H1 (cell line): ENCODE measurements around the gene ZFP36L2. TPM values are rescaled to one million over a fixed set of nuclear protein-coding genes. Genes with fewer than 3 reads are reported as not detected.
A peak's percentile ranks its signal among the peaks of the same experiment; 100 is the strongest.

Experiments
- CTCF ChIA-PET: fragments of 300-600 bp; sonication (Branson Sonifier 250); formaldehyde crosslinking; loops from one replicate; lab custom pipeline; 2021; ENCODE audit not compliant: partially characterized antibody; lab: Charles Lee
- POLR2A ChIA-PET: fragments of 300-600 bp; sonication (Branson Sonifier 250); formaldehyde crosslinking; loops from one replicate; lab custom pipeline; 2021; ENCODE audit warnings: inconsistent platforms; ENCODE audit not compliant: partially characterized antibody; lab: Charles Lee
- DNase-seq, 2 experiments: peaks; one replicate each; pipeline versions ENCODE4 v3.0.0 to v3.0.0-alpha.2; 2010 to 2022; ENCODE audit warnings: low spot score in 2 of 2, low read depth in 1 of 2, mixed read lengths in 1 of 2
- FAIRE-seq: peaks from 2 replicates; lab custom pipeline; 2011; peaks lifted over from hg19 to GRCh38; lab: Jason Lieb, UNC
- H2AFZ ChIP-seq: 2 replicates; pipeline ENCODE4 v1.8.1; 2012; ENCODE audit warnings: low read length, inconsistent platforms
- H2AK5ac ChIP-seq: 2 replicates; pipeline ENCODE4 v1.6.1; 2013; ENCODE audit warnings: low read depth, low read length
- H2BK120ac ChIP-seq: replicated peaks from 2 replicates; pipeline ENCODE3; 2013; ENCODE audit warnings: low read depth, low read length, inconsistent platforms
- H2BK12ac ChIP-seq: 2 replicates; pipeline ENCODE4 v1.6.1; 2013; ENCODE audit warnings: low read depth, low read length
- H2BK15ac ChIP-seq: 2 replicates; pipeline ENCODE4 v1.6.1; 2013; ENCODE audit warnings: low read length
- H2BK20ac ChIP-seq: 2 replicates; pipeline ENCODE4 v1.6.1; 2013; ENCODE audit warnings: low read length
- H2BK5ac ChIP-seq: 2 replicates; pipeline ENCODE4 v1.6.1; 2013; ENCODE audit warnings: low read depth, low read length
- H3K14ac ChIP-seq: 2 replicates; pipeline ENCODE4 v1.6.1; 2013; ENCODE audit warnings: inconsistent platforms; ENCODE audit not compliant: insufficient read length
- H3K18ac ChIP-seq: 2 replicates; pipeline ENCODE4 v1.6.1; 2013; ENCODE audit warnings: low read length; ENCODE audit errors: extremely low read depth
- H3K23ac ChIP-seq: 2 replicates; pipeline ENCODE4 v1.6.1; 2013; ENCODE audit warnings: inconsistent platforms; ENCODE audit not compliant: insufficient read length
- H3K23me2 ChIP-seq: 2 replicates; pipeline ENCODE4 v1.6.1; 2013; ENCODE audit warnings: low read depth, low read length
- H3K27ac ChIP-seq: 2 replicates; pipeline ENCODE4 v1.6.1; 2011; ENCODE audit warnings: low read depth, low read length, inconsistent platforms
- H3K27me3 ChIP-seq, 4 experiments: replicated peaks in 1 of 4; 1 replicate in 1 of 4; 2 replicates in 3 of 4; pipeline versions ENCODE4 v1.6.1 to v1.8.1; 2011 to 2013; ENCODE audit warnings: low read length in 3 of 4, mild to moderate bottlenecking in 3 of 4, inconsistent platforms in 2 of 4, mixed read lengths in 2 of 4, moderate library complexity in 1 of 4; ENCODE audit not compliant: control insufficient read depth in 3 of 4, insufficient read depth in 3 of 4; ENCODE audit errors: extremely low read depth in 1 of 4
- H3K36me3 ChIP-seq, 4 experiments: 2 replicates each; pipeline versions ENCODE4 v1.6.1 to v1.8.1; 2011 to 2013; ENCODE audit warnings: mild to moderate bottlenecking in 4 of 4, low read length in 3 of 4, moderate library complexity in 2 of 4, control low read depth in 1 of 4, inconsistent platforms in 1 of 4; ENCODE audit not compliant: insufficient read depth in 4 of 4, control insufficient read depth in 2 of 4
- H3K4ac ChIP-seq: replicated peaks from 2 replicates; pipeline ENCODE3; 2013; ENCODE audit warnings: low read length, low read depth, mixed read lengths, inconsistent platforms; ENCODE audit not compliant: insufficient read length
- H3K4me1 ChIP-seq, 4 experiments: replicated peaks in 1 of 4; 1 replicate in 1 of 4; 2 replicates in 3 of 4; pipeline versions ENCODE4 v1.6.1 to v1.8.1; 2011 to 2013; ENCODE audit warnings: low read length in 3 of 4, inconsistent platforms in 2 of 4, mixed read lengths in 1 of 4; ENCODE audit not compliant: insufficient read depth in 4 of 4, control insufficient read depth in 3 of 4
- H3K4me2 ChIP-seq, 2 experiments: 2 replicates each; pipeline versions ENCODE4 v1.6.1 to v1.8.1; 2011 to 2013; ENCODE audit warnings: low read depth in 2 of 2, low read length in 2 of 2, control low read depth in 1 of 2, inconsistent platforms in 1 of 2, mild to moderate bottlenecking in 1 of 2; ENCODE audit not compliant: insufficient read depth in 1 of 2
- H3K4me3 ChIP-seq, 4 experiments: fragments of 200-600, 300-600 bp in 1 of 4; sonication (generic), shearing (Covaris generic), sonication (Bioruptor Twin) in 1 of 4; 2 replicates each; pipeline versions ENCODE4 v1.5.1 to v1.8.1; 2011 to 2016; ENCODE audit warnings: low read length in 4 of 4, low read depth in 3 of 4, control low read depth in 2 of 4, inconsistent platforms in 2 of 4, mild to moderate bottlenecking in 2 of 4, mixed read lengths in 1 of 4, moderate library complexity in 1 of 4; ENCODE audit not compliant: insufficient read depth in 2 of 4; ENCODE audit errors: extremely low read depth in 1 of 4
- H3K56ac ChIP-seq: replicated peaks from 2 replicates; pipeline ENCODE3; 2013; ENCODE audit warnings: low read depth, mild to moderate bottlenecking, mixed read lengths, low read length, inconsistent platforms; ENCODE audit not compliant: insufficient read length
- H3K79me1 ChIP-seq: 2 replicates; pipeline ENCODE4 v1.6.1; 2013; ENCODE audit warnings: low read depth, low read length, control low read depth
- H3K79me2 ChIP-seq, 2 experiments: 2 replicates each; pipeline versions ENCODE4 v1.6.1 to v1.8.1; 2012 to 2013; ENCODE audit warnings: low read length in 2 of 2, mild to moderate bottlenecking in 2 of 2, inconsistent platforms in 1 of 2; ENCODE audit not compliant: insufficient read depth in 2 of 2, control insufficient read depth in 1 of 2
- H3K9ac ChIP-seq, 4 experiments: replicated peaks in 1 of 4; 1 replicate in 1 of 4; 2 replicates in 3 of 4; pipeline versions ENCODE4 v1.6.1 to v1.8.1; 2011 to 2013; ENCODE audit warnings: low read depth in 3 of 4, low read length in 3 of 4, control low read depth in 2 of 4, mild to moderate bottlenecking in 2 of 4, moderate library complexity in 2 of 4, inconsistent platforms in 1 of 4; ENCODE audit errors: extremely low read depth in 1 of 4
- H3K9me3 ChIP-seq, 2 experiments: 2 replicates each; pipeline versions ENCODE4 v1.6.1 to v1.8.1; 2012 to 2013; ENCODE audit warnings: mild to moderate bottlenecking in 2 of 2, moderate library complexity in 2 of 2, control low read depth in 1 of 2, inconsistent platforms in 1 of 2, low read depth in 1 of 2, low read length in 1 of 2, mixed read lengths in 1 of 2; ENCODE audit not compliant: insufficient read depth in 2 of 2
- H4K20me1 ChIP-seq, 2 experiments: replicated peaks in 1 of 2; 2 replicates each; pipeline versions ENCODE3 to v1.8.1; 2011 to 2013; ENCODE audit warnings: inconsistent platforms in 2 of 2, low read length in 2 of 2, mild to moderate bottlenecking in 1 of 2; ENCODE audit not compliant: insufficient read depth in 2 of 2, control insufficient read depth in 1 of 2
- H4K5ac ChIP-seq: 2 replicates; pipeline ENCODE4 v1.6.1; 2013; ENCODE audit warnings: low read length, low read depth, mixed read lengths, inconsistent platforms; ENCODE audit not compliant: insufficient read length
- H4K8ac ChIP-seq: 2 replicates; pipeline ENCODE4 v1.8.0; 2013; ENCODE audit warnings: mild to moderate bottlenecking, moderate library complexity, low read length, inconsistent platforms; ENCODE audit not compliant: insufficient read depth; ENCODE audit errors: extremely low read depth
- H4K91ac ChIP-seq: replicated peaks from 2 replicates; pipeline ENCODE3; 2013; ENCODE audit warnings: low read length, mixed read lengths, inconsistent platforms; ENCODE audit not compliant: insufficient read length
- CTBP2 ChIP-seq: IDR thresholded peaks from 2 replicates; pipeline ENCODE4 v1.7.0; 2011; ENCODE audit warnings: borderline replicate concordance, mild to moderate bottlenecking, moderate library complexity, mixed read lengths, low read length; ENCODE audit not compliant: insufficient read depth, insufficient read length
- POLR2A ChIP-seq, 2 experiments: IDR thresholded peaks; 1 replicate in 1 of 2; 2 replicates in 1 of 2; pipeline ENCODE4 v1.6.1; 2011; ENCODE audit warnings: low read depth in 2 of 2, low read length in 2 of 2, mild to moderate bottlenecking in 2 of 2; ENCODE audit errors: control extremely low read depth in 1 of 2
- RXRA ChIP-seq: IDR thresholded peaks from 2 replicates; pipeline ENCODE4 v1.6.1; 2011; ENCODE audit warnings: low read depth, mild to moderate bottlenecking, low read length, moderate library complexity; ENCODE audit not compliant: insufficient read depth
- TBP ChIP-seq: IDR thresholded peaks from 2 replicates; pipeline ENCODE4 v1.6.1; 2011; ENCODE audit warnings: low read depth, low read length, improper control_type of control experiment
- WGBS, 2 experiments: shearing (Covaris generic) in 1 of 2; methylation state at CpG; one replicate each; pipeline versions ENCODE4 v1.1.6 to v1.1.7; 2013 to 2015; ENCODE audit warnings: low lambda C conversion rate in 2 of 2, mixed read lengths in 2 of 2, inconsistent platforms in 1 of 2, low coverage in 1 of 2, missing lambda C conversion rate in 1 of 2; ENCODE audit not compliant: insufficient replicate concordance in 2 of 2, insufficient coverage in 1 of 2, insufficient read length in 1 of 2; ENCODE audit errors: extremely low coverage in 1 of 2, missing lambda C conversion rate in 1 of 2; 5-methylcytosine and 5-hydroxymethylcytosine counted together
- polyA plus RNA-seq, 7 experiments: library from polyadenylated mRNA; depleted of rRNA in 3 of 7; stranded (reverse) in 5 of 7; unstranded in 2 of 7; fragments of >200 nt in 5 of 7; fragments of 200-250 nt in 2 of 7; gene quantifications; 1 replicate in 5 of 7; 2 replicates in 1 of 7; 4 replicates in 1 of 7; pipeline versions ENCODE4 v1.2.1 to v1.2.3, GENCODE V29; 2011 to 2013; ENCODE audit warnings: missing spikeins in 2 of 7, mixed read lengths in 2 of 7
- total RNA-seq: library from RNA; stranded (reverse); fragmentation: NEBNext Ultra II Directional; extraction: Animal tissue kit (Norgen Biotek cat#: 25700); gene quantifications from 2 replicates; pipeline ENCODE4 v1.2.1, GENCODE V29; 2021

Gene ZFP36L2
- total and polyA plus RNA-seq, 2 of the 8 experiments (the other 6 are each of a cell fraction or from before 2014, with no cell fraction given) = 13.4 to 102 TPM

GRCh38 chr2:43251171-43251731 lies 24.8 kb upstream of the ZFP36L2 start:
- H2AFZ ChIP-seq = no peak overlapping the region
- no peak overlapping the region for H3K4me3 ChIP-seq
- no peaks in the 10 kb centered on the region for H4K20me1 ChIP-seq
- no peak overlapping the region for H2AK5ac ChIP-seq
- no peak overlapping the region for H4K5ac ChIP-seq
- H4K91ac ChIP-seq = no peak overlapping the region
- TF ChIP-seq RXRA (no peak), TBP (no peak), CTBP2 (no peak), POLR2A (IDR thresholded peaks at IDR 0.05; ENCODE audit: control extremely low read depth in 1 of 2, low read depth in 2 of 2, low read length in 2 of 2) (no peak; a peak in 1 of 3 replicates)
- TF ChIP-seq, all 59 proteins: peak for 0
- Histone ChIP-seq H2BK20ac (no peak overlapping the region), H3K36me3 (no peaks in the 10 kb centered on the region), H3K56ac (no peak overlapping the region), H3K27me3 (no peaks in the 10 kb centered on the region), H2BK15ac (no peak overlapping the region), H3K23me2 (no peaks in the 10 kb centered on the region; the same call in 1 of the 2 replicates), H3K27ac (no peak overlapping the region), H3K79me2 (no peaks in the 10 kb centered on the region), H2BK120ac (no peak overlapping the region), H3K23ac (no peak overlapping the region), H3K9ac (no peak overlapping the region; a peak in 2 of 7 replicates), H3K9me3 (no peaks in the 10 kb centered on the region), H3K79me1 (no peaks in the 10 kb centered on the region), H3K4me2 (no peak overlapping the region), H2BK5ac (peak overlapping the region; percentile 49; the same call in 1 of the 2 replicates), H4K8ac (no peak overlapping the region), H2BK12ac (no peak overlapping the region), H3K4me1 (peaks cover 0 to 8% (median 0%) of the 10 kb centered on the region in 4 experiments; a peak in 3 of 7 replicates), H3K14ac (no peak overlapping the region), H3K18ac (peak overlapping the region; percentile 65), H3K4ac (no peak overlapping the region)
- 79% methylated on average over 5 of the region's 5 CpGs; no CpG with 5 or more reads in 1 of the 2 experiments for WGBS, 2 experiments
- DNase-seq (no peak), FAIRE-seq (no peak)
- POLR2A ChIA-PET = no interaction called here
- CTCF ChIA-PET = interaction anchor here (0.8 to 2.1 kb wide), 7 partner anchors 10 to 227 kb away, joined by 3 to 10 read pairs (median 4); no protein-coding TSS in a partner anchor
